GM21723 (cell line): Measurements from ENCODE around the gene OBSCN.

Source experiments
- ATAC-seq: cut with Tn5 transposase; IDR thresholded peaks from one replicate; pipeline ENCODE4 v1.9.1; 2021; ENCODE audit warnings: mild to moderate bottlenecking, moderate library complexity; ENCODE audit not compliant: unreplicated experiment

The OBSCN gene

GRCh38 chr1:228428412-228428811, 220.6 kb downstream of the OBSCN start:
- no peak for ATAC-seq
